Measurements from ENCODE around the gene LRRTM4.

LRRTM4 gene

GRCh38 chr2:76977846-76978727 lies 544.1 kb downstream of the LRRTM4 start:
- no peak for DNase-seq

- DNase-seq, result no peak
Observed at GRCh38 chr2:76975752-76976151, 546.4 kb downstream of the LRRTM4 start.

DNA sequence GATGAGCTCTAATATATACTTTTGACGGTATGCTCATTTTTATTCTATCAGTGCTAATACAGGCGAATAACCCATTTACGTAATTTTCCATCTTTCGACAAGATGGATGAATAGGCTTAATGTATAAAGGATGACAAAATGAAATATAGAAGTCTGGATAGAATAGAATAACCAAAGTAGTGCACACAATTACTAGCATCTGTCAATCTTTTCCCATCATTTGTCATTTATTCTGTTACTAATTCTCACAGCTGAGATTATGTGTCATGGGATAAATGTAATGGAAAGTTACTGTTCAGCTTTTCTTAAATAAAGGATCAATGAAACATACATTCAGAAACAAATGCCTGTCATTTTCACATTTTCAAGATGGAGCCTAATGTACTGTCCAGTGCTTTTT lies 548.6 kb downstream of the LRRTM4 start:
- DNase-seq, result no peak

GRCh38 chr2:76965772-76966171 lies 556.4 kb downstream of the LRRTM4 start:
- DNase-seq, result no peak

DNA sequence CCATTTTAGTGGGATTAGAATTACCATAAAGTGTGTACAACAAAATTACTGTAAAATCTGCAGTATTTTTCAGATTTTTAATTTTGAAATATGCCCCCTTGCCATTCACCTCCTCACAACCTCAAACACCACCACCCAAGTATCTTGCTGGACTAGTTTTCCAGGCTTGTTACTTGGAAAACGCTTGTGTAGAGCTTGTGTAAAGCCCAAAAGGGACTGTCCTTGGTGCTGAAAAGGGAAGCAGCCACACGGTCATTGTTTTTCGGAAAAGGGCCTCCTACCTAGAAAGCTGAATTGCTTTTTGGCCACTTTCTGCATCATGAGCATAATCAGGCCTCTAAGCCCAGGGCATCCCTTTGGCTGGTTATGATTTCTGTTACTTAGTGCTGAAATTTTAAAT lies 563.4 kb downstream of the LRRTM4 start:
- DNase-seq, result no peak

DNA sequence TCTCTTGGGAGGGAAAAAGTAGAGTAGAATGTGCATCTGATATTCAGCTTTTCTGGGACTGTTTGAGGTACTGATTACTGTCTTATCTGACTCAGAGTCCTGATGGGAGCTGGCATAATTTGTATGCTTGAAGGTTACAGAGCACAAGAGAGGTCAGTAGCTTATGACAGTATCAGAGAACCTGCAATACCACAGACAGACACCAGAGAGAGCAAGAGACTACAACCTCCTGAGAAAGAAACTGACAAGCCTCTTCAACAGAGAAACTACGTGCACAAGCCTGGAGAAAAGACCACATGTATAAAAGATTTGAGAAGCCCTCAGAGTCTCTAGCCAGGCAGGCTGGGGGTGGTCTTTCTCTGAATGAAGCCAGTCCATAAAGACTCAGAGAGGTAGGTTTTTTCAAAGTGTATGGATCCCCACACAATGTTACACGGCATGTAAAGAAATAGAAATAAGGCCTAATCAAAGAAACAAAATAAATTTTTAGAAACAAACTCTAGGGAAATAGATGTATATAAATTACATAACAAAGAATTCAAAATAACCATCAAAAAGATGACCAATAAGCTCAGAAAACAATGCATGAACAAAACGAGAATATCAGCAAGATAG lies 568.3 kb downstream of the LRRTM4 start:
- DNase-seq, result no peak

- DNase-seq, result no peak
Observed at GRCh38 chr2:76946631-76947145, 575.5 kb downstream of the LRRTM4 start.

GRCh38 chr2:76940559-76940958 lies 581.6 kb downstream of the LRRTM4 start:
- no peak for DNase-seq

GRCh38 chr2:76938153-76938552 lies 584.0 kb downstream of the LRRTM4 start:
- no peak for DNase-seq

GRCh38 chr2:76932550-76932949 lies 589.6 kb downstream of the LRRTM4 start:
- DNase-seq, result no peak

- DNase-seq, result no peak
Observed at GRCh38 chr2:76930056-76930744, 592.0 kb downstream of the LRRTM4 start.

- no peak for DNase-seq
Observed at GRCh38 chr2:76928026-76928425, 594.1 kb downstream of the LRRTM4 start.

DNA sequence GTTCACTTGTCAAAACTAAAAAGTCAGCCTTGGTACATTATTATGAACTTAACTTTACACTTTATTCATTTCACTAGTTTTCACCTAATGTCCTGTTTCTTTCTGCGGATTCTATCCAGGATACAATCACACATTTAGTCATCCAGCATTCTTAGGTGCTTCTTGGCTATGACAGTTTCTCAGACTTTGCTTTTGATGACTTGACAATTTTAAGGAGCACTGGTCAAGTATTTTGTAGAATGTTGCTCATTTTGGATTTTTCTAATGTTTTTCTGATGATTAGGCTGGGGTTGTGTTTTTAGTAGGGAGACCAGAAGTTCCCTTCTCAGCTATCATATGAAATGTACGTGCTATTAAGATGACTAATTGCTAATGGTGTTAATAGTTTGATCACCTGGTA lies 601.2 kb downstream of the LRRTM4 start:
- DNase-seq, result no peak

GRCh38 chr2:76895469-76895868 lies 626.7 kb downstream of the LRRTM4 start:
- no peak for DNase-seq

DNA sequence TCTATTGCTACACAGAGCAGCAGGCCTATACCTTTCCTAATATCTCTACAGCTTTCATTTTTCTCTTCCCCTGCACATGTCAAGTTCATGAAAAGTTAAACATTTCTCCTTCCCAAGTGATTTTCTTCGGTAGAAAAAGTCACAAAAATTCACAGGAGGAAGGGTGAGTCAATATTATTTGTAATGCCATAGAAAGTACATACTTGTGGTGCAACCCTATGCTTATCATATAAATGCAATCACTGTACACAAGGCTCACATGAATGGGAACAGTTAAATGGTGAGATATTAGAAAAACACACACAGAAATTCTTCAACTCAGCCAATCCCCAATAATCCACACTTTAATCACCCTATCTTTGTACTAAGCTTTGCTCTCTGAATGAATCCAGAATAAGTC lies 651.6 kb downstream of the LRRTM4 start:
- DNase-seq, result no peak

- no peak for DNase-seq
Observed at GRCh38 chr2:76870011-76870410, 652.2 kb downstream of the LRRTM4 start.

GRCh38 chr2:76867854-76868253 lies 654.3 kb downstream of the LRRTM4 start:
- no peak for DNase-seq

GRCh38 chr2:76866464-76866863 lies 655.7 kb downstream of the LRRTM4 start:
- DNase-seq, result no peak

DNA sequence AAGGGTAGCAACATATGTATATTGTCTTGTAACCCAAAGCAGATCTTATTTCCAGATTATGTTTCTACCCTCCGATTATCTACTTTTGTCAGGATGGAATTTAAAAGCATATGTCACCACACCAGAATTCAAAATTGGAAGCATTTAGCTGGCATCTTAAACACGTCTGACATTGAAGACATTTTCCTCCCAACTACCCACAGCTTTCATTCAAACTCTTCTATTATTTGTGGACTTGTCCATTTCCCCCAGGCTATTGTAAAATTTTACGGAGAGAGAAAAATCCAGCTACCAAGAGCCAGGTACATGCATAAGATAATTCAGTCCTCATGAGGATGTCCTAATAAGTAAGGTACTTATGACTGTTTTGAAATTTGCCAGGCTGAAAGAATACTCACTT lies 659.3 kb downstream of the LRRTM4 start:
- no peak for DNase-seq

GRCh38 chr2:76861708-76862107 lies 660.5 kb downstream of the LRRTM4 start:
- DNase-seq, result no peak

DNA sequence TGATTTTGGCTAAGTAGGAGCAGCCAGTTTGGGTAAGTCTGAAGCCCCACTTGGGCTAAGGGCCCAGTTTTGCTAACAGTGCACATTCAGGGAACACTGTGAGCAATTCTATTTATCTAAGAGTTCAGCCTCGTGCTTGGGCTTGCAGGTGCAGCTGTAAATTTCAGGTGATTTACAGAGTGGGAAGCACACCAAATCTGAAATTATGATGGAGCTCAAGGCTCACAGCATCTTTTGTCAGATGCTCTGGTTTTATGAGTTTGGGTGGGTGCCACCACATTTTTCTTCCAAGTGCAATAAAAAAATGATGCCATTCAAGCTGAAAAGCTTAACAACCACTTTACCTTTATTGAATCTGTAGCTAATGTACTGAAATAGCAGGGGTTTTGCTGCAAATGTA lies 671.2 kb downstream of the LRRTM4 start:
- DNase-seq, result no peak

DNA sequence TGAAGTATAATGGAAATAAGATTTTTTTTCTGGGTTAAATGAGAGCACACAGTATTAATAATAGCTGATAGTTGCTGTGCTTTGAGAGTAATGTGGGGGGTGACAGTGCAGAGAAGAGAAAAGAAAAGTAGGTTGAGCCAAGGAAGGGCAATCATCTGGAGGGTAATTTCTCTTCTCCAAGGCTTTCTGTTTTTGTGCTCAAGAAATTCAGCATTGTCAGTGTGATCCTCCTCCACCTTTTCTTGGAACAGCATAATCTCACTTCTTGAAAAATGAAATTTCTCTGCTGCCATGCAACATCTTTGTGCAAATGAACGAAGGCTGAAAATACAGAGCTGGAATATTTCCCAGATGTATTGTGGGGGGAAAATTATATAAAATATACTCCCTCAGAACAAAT lies 673.1 kb downstream of the LRRTM4 start:
- no peak for DNase-seq

- no peak for DNase-seq
Observed at GRCh38 chr2:76839826-76840225, 682.4 kb downstream of the LRRTM4 start.

Data from activated CD8-positive, alpha-beta memory T cell treated with anti-CD3 and anti-CD28 coated beads, Interleukin-2, amount 50 U/mL, for 48 hours (primary cell).